OCI-LY7 (cell line): ENCODE data around the gene ZNF804A. TPM values are rescaled to one million over a fixed set of nuclear protein-coding genes. Genes with fewer than 3 reads are reported as not detected.

Experiments
- BruUV-seq: library from RNA; stranded (reverse); fragments of 400-500 nt; replicated peaks from 2 replicates; lab custom pipeline; 2021; lab: Mats Ljungman, UMichigan
- CTCF ChIA-PET: fragments of 300-600 bp; sonication (Branson Sonifier 250); formaldehyde crosslinking; loops from one replicate; lab custom pipeline; 2022; ENCODE audit warnings: antibody characterized with exemption; ENCODE audit not compliant: unreplicated experiment; lab: Charles Lee
- POLR2A ChIA-PET: fragments of 300-600 bp; sonication (Branson Sonifier 250); formaldehyde crosslinking; loops from one replicate; lab custom pipeline; 2022; ENCODE audit warnings: antibody characterized with exemption; lab: Charles Lee
- DNase-seq: peaks from one replicate; pipeline ENCODE4 v3.0.0-alpha.2; 2015; ENCODE audit warnings: low spot score
- H2AFZ ChIP-seq: fragments of 200-600 bp; sonication (generic), shearing (Covaris generic); 2 replicates; pipeline ENCODE4 v1.6.1; 2014; ENCODE audit warnings: mild to moderate bottlenecking, antibody characterized with exemption, low read length, moderate library complexity
- H3K27ac ChIP-seq: fragments of 200-600 bp; sonication (generic); 2 replicates; pipeline ENCODE4 v1.5.1; 2014; ENCODE audit warnings: mixed run types, low read depth, mild to moderate bottlenecking, moderate library complexity, low read length, inconsistent platforms; ENCODE audit not compliant: poor library complexity, severe bottlenecking
- H3K36me3 ChIP-seq: fragments of 200-600 bp; sonication (generic); 2 replicates; pipeline ENCODE4 v1.6.1; 2014; ENCODE audit warnings: mild to moderate bottlenecking, antibody characterized with exemption, low read length, moderate library complexity, mixed read lengths; ENCODE audit not compliant: insufficient read depth
- H3K4me1 ChIP-seq: fragments of 200-600 bp; sonication (generic); 2 replicates; pipeline ENCODE4 v1.5.1; 2014; ENCODE audit warnings: mild to moderate bottlenecking, low read length; ENCODE audit not compliant: insufficient read depth, poor library complexity, severe bottlenecking
- H3K4me2 ChIP-seq: fragments of 200-600 bp; sonication (generic); 2 replicates; pipeline ENCODE4 v1.6.1; 2014; ENCODE audit warnings: mild to moderate bottlenecking, low read length
- H3K4me3 ChIP-seq: fragments of 200-600 bp; sonication (generic); 2 replicates; pipeline ENCODE4 v1.5.1; 2014; ENCODE audit warnings: mild to moderate bottlenecking, low read depth, low read length; ENCODE audit not compliant: poor library complexity, severe bottlenecking
- H3K79me2 ChIP-seq: fragments of 200-600 bp; sonication (generic); 2 replicates; pipeline ENCODE4 v1.6.1; 2016; ENCODE audit warnings: low read depth, mild to moderate bottlenecking, low read length, moderate library complexity, mixed read lengths; ENCODE audit not compliant: insufficient read depth
- H3K9me2 ChIP-seq: fragments of 200-600 bp; sonication (generic); 2 replicates; pipeline ENCODE4 v1.6.1; 2016; ENCODE audit warnings: mild to moderate bottlenecking, low read length, mixed read lengths; ENCODE audit not compliant: insufficient read depth
- H3K9me3 ChIP-seq: fragments of 200-600 bp; sonication (generic); 2 replicates; pipeline ENCODE4 v1.6.1; 2014; ENCODE audit warnings: mild to moderate bottlenecking, mixed run types, low read length, mixed read lengths
- H4K20me1 ChIP-seq: fragments of 200-600 bp; sonication (generic); 2 replicates; pipeline ENCODE4 v1.6.1; 2014; ENCODE audit warnings: mild to moderate bottlenecking, antibody characterized with exemption, low read length, moderate library complexity, mixed read lengths; ENCODE audit not compliant: insufficient read depth
- EZH2phosphoT487 ChIP-seq: fragments of 200-600 bp; sonication (generic); IDR thresholded peaks from 2 replicates; pipeline ENCODE4 v1.6.1; 2018; ENCODE audit warnings: low read depth, borderline replicate concordance, mild to moderate bottlenecking, mixed run types, antibody characterized with exemption, low read length, moderate library complexity, mixed read lengths
- intact Hi-C: fragments of 100-400 bp; cut with micrococcal nuclease; formaldehyde crosslinking; loops from one replicate; pipeline ENCODE4 v1.10.0; 2022; ENCODE audit not compliant: unreplicated experiment
- total RNA-seq, 2 experiments: library from RNA; depleted of rRNA in 1 of 2; stranded (reverse); fragments of >200 nt in 1 of 2; shearing (Covaris generic) in 1 of 2; gene quantifications; 2 replicates each; pipeline ENCODE4 v1.2.3, GENCODE V29; 2014 to 2022
- TF ChIP-seq, protein P1 (sequence below): fragments of 200-600 bp; sonication (generic); conservative IDR thresholded peaks from 2 replicates; pipeline ENCODE4 v1.5.1; 2014; ENCODE audit warnings: mild to moderate bottlenecking, antibody characterized with exemption, low read length, moderate library complexity, mixed read lengths

ZNF804A gene
- total RNA-seq, 2 experiments from 2014 or later: 14.4 to 19.9 TPM

DNA sequence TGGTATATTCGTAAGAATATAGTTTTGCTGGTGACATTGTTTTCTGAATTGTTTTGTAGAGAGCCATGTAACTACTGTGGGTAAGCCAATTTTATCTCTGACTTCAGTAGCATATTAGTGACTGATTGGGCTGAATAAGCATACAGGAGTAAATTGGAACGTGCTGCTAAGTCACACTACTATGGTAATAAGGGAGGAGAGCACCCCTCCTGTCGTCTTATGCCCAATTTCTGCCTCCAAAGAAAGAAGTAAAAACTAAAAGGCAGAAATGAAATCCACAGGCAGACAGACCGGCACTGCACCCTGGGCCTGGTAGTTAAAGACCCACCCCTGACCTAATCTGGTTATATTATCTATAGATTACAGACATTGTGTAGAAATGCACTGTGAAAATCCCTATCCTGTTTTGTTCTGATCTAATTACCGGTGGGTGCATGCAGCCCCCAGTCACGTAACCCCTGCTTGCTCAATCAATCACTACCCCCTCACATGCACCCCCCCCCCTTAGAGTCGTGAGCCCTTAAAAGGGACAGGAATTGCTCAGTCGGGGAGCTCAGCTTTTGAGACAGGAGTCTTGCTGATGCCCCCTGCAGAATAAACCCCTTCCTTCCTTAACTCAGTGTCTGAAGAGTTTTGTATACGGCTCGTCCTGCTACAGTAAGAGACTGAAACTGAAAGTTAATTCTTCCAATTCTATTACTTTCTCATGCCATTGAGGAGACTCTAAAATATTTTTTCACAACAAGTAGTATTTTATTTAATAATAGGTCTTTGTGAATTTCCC, 167.0 kb downstream of the ZNF804A start:
- BruUV-seq: no TSS peak
- Histone ChIP-seq H3K4me2 (no peak overlapping the region), H3K4me1 (peaks cover 3% of the 10 kb centered on the region)

DNA sequence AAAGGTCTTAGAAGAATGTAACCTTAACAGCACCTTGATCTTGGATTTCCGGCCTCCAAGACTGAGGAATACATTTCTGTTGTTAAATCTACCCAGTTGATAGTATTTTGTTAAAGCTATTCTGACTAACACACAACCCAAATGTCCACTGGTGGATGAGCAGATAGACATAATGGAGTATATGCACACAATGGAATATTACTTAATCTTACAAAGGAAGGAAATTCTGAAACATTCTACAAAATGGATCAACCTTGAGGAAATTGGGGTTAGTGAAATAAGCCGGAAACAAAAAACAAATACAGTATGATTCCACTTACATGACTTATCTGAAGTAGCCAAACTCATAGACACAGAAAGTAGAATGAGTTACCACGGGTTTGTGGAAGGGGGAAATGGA, 168.7 kb downstream of the ZNF804A start:
- Histone ChIP-seq H3K36me3 (no peaks in the 10 kb centered on the region), H3K4me2 (no peak overlapping the region), H3K9me2 (no peaks in the 10 kb centered on the region), H3K4me1 (peaks cover 3% of the 10 kb centered on the region), H3K79me2 (peaks cover 44% of the 10 kb centered on the region; the same call in 1 of the 2 replicates), H3K9me3 (no peaks in the 10 kb centered on the region), H3K4me3 (no peak overlapping the region), H2AFZ (no peak overlapping the region), H3K27ac (no peak overlapping the region), H4K20me1 (no peaks in the 10 kb centered on the region)
- intact Hi-C loops: no loop called here
- no peak for TF ChIP-seq EZH2phosphoT487
- TF ChIP-seq, protein P1, sequence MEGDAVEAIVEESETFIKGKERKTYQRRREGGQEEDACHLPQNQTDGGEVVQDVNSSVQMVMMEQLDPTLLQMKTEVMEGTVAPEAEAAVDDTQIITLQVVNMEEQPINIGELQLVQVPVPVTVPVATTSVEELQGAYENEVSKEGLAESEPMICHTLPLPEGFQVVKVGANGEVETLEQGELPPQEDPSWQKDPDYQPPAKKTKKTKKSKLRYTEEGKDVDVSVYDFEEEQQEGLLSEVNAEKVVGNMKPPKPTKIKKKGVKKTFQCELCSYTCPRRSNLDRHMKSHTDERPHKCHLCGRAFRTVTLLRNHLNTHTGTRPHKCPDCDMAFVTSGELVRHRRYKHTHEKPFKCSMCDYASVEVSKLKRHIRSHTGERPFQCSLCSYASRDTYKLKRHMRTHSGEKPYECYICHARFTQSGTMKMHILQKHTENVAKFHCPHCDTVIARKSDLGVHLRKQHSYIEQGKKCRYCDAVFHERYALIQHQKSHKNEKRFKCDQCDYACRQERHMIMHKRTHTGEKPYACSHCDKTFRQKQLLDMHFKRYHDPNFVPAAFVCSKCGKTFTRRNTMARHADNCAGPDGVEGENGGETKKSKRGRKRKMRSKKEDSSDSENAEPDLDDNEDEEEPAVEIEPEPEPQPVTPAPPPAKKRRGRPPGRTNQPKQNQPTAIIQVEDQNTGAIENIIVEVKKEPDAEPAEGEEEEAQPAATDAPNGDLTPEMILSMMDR: no peak
- ChIA-PET POLR2A (no interaction called here), CTCF (no interaction called here)
- DNase-seq: no peak
- BruUV-seq: no TSS peak

More for the DNA sequence above, 167.0 kb downstream of the ZNF804A start:
- no peaks in the 10 kb centered on the region for H3K9me3 ChIP-seq
- no peak overlapping the region for H2AFZ ChIP-seq
- POLR2A ChIA-PET: no interaction called here
- intact Hi-C loops: no loop called here
- no peaks in the 10 kb centered on the region for H3K36me3 ChIP-seq
- no peaks in the 10 kb centered on the region for H3K9me2 ChIP-seq
- H3K27ac ChIP-seq: no peak overlapping the region
- peak; percentile 6 for DNase-seq
- no peaks in the 10 kb centered on the region for H4K20me1 ChIP-seq
- TF ChIP-seq, protein P1: no peak
- TF ChIP-seq EZH2phosphoT487: no peak
- no peak overlapping the region for H3K4me3 ChIP-seq
- H3K79me2 ChIP-seq: peaks cover 40% of the 10 kb centered on the region; the same call in 1 of the 2 replicates
- CTCF ChIA-PET: no interaction called here

DNA sequence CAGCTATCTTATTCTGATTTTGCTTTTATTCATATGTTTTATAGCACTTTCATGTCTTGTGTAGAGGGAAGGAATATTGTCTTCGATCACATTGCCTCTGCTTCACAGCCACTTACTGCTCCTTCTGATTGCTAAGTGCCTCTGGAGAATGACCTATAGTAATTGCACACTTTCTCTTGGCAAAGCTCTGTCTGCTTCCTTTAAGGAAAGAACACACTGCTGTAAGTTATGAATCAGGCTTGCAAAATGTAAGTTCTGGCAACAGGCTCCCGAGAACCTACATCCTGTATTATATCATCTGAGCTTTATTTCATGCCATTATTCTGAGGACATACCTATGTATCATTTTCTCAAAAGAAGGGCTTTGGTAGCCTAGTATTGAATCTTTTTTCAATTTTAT, 170.7 kb downstream of the ZNF804A start:
- intact Hi-C loops: no loop called here
- Histone ChIP-seq H3K9me2 (no peaks in the 10 kb centered on the region), H3K4me2 (no peak overlapping the region), H3K79me2 (peaks cover 46% of the 10 kb centered on the region; the same call in 1 of the 2 replicates), H3K9me3 (no peaks in the 10 kb centered on the region), H3K4me3 (no peak overlapping the region), H3K4me1 (peaks cover 3% of the 10 kb centered on the region), H4K20me1 (no peaks in the 10 kb centered on the region), H3K36me3 (no peaks in the 10 kb centered on the region), H3K27ac (no peak overlapping the region), H2AFZ (no peak overlapping the region)
- TF ChIP-seq, protein P1: no peak
- TF ChIP-seq EZH2phosphoT487: no peak
- DNase-seq: no peak
- ChIA-PET CTCF (no interaction called here), POLR2A (interaction anchor here (0.9 to 1.2 kb wide), 3 partner anchors 9 to 13 kb away, joined by 3 read pairs; no protein-coding TSS in a partner anchor)
- BruUV-seq: no TSS peak
